Spleen (tissue), 7 donors: ENCODE measurements around the gene RNF7.

Experiments
- CTCF ChIP-seq, 11 experiments: fragments of 200-600 bp in 7 of 11; fragments of 450-650 bp in 4 of 11; sonication (generic) in 4 of 11; IDR thresholded peaks in 8 of 11; conservative IDR thresholded peaks in 3 of 11; 1 replicate in 7 of 11; 2 replicates in 4 of 11; pipeline versions ENCODE4 v1.4.0 to v1.8.0; 2016 to 2021; ENCODE audit warnings: antibody characterized with exemption in 11 of 11, inconsistent platforms in 4 of 11, mild to moderate bottlenecking in 1 of 11
- POLR2A ChIP-seq, 3 donors: fragments of 450-650 bp; IDR thresholded peaks; one replicate each; pipeline ENCODE4 v1.5.1; 2017; ENCODE audit warnings: antibody characterized with exemption in 3 of 3, mild to moderate bottlenecking in 1 of 3
- POLR2AphosphoS5 ChIP-seq, 3 donors: sonication (generic); formaldehyde crosslinking; IDR thresholded peaks; one replicate each; pipeline ENCODE4 v1.5.1; 2017; ENCODE audit warnings: antibody characterized with exemption in 3 of 3
- donor health status: DM: no; HTN: no; CAD: no; lungs with moderate emphysema.
- donor health status: DM: no; HTN: no; CAD: no.
- donor health status: DM: no; HTN: no; CAD: no.

DNA sequence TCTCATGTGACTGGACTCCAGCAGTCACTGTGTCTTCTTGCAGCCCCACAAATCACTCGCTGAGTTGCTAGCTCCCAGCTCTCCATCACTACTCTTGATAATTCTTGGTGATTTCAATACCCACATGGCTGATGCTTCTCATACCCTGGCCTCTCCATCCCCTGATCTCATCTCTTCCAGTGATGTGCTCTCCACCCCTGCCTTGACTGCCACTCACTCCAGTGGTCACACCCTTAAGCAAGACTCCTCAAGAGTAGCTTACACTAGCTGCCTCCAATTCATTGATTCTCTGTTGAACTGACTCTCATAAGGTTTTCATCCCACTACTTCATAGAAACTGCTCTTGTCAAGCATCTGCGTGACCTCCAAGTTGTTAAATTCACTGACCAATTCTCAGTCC lies 25.9 kb downstream of the RNF7 start:
- TF ChIP-seq CTCF (IDR thresholded peaks at IDR 0.05 in 8 of 11, conservative IDR thresholded peaks at IDR 0.05 in 3 of 11) (no peak), POLR2A (IDR thresholded peaks at IDR 0.05) (no peak), POLR2AphosphoS5 (IDR thresholded peaks at IDR 0.05) (no peak)
